H1 (cell line): Measurements from ENCODE around the gene SLC38A7. TPM values are rescaled to one million over a fixed set of nuclear protein-coding genes. Genes with fewer than 3 reads are reported as not detected.

ENCODE experiments used
- BCL11A ChIP-seq, 2 experiments: IDR thresholded peaks; one replicate each; pipeline ENCODE4 v1.6.1; 2011; ENCODE audit warnings: low read depth in 2 of 2, low read length in 2 of 2, mild to moderate bottlenecking in 2 of 2
- BRCA1 ChIP-seq: IDR thresholded peaks from 2 replicates; pipeline ENCODE4 v1.6.1; 2012; ENCODE audit warnings: low read depth, low read length, improper control_type of control experiment
- CBX5 ChIP-seq: fragments of 300-800, 300-1000 bp; sonication (generic); IDR thresholded peaks from 2 replicates; pipeline ENCODE4 v1.7.1; 2016; ENCODE audit warnings: antibody characterized with exemption, low read length, low read depth
- CREB1 ChIP-seq: IDR thresholded peaks from 2 replicates; pipeline ENCODE4 v1.6.1; 2012; ENCODE audit warnings: inconsistent platforms
- EP300 ChIP-seq, 2 experiments: IDR thresholded peaks; 1 replicate in 1 of 2; 2 replicates in 1 of 2; pipeline ENCODE4 v1.6.1; 2011 to 2012; ENCODE audit warnings: low read depth in 2 of 2, low read length in 2 of 2, mild to moderate bottlenecking in 2 of 2, borderline replicate concordance in 1 of 2, inconsistent platforms in 1 of 2, moderate library complexity in 1 of 2
- GABPA ChIP-seq: IDR thresholded peaks from 2 replicates; pipeline ENCODE4 v1.6.1; 2011; ENCODE audit warnings: mild to moderate bottlenecking, low read length, moderate library complexity, borderline replicate concordance; ENCODE audit not compliant: insufficient read depth
- NRF1 ChIP-seq: IDR thresholded peaks from 2 replicates; pipeline ENCODE4 v1.6.1; 2011; ENCODE audit warnings: mild to moderate bottlenecking, low read depth, low read length, improper control_type of control experiment
- POLR2A ChIP-seq, 2 experiments: IDR thresholded peaks; 1 replicate in 1 of 2; 2 replicates in 1 of 2; pipeline ENCODE4 v1.6.1; 2011; ENCODE audit warnings: low read depth in 2 of 2, low read length in 2 of 2, mild to moderate bottlenecking in 2 of 2; ENCODE audit errors: control extremely low read depth in 1 of 2
- TBP ChIP-seq: IDR thresholded peaks from 2 replicates; pipeline ENCODE4 v1.6.1; 2011; ENCODE audit warnings: low read depth, low read length, improper control_type of control experiment
- TCF12 ChIP-seq: IDR thresholded peaks from 2 replicates; pipeline ENCODE4 v1.6.1; 2011; ENCODE audit warnings: low read depth, mild to moderate bottlenecking, low read length
- polyA plus RNA-seq, 7 experiments: library from polyadenylated mRNA; depleted of rRNA in 3 of 7; stranded (reverse) in 5 of 7; unstranded in 2 of 7; fragments of >200 nt in 5 of 7; fragments of 200-250 nt in 2 of 7; gene quantifications; 1 replicate in 5 of 7; 2 replicates in 1 of 7; 4 replicates in 1 of 7; pipeline versions ENCODE4 v1.2.1 to v1.2.3, GENCODE V29; 2011 to 2013; ENCODE audit warnings: missing spikeins in 2 of 7, mixed read lengths in 2 of 7
- total RNA-seq: library from RNA; stranded (reverse); fragmentation: NEBNext Ultra II Directional; extraction: Animal tissue kit (Norgen Biotek cat#: 25700); gene quantifications from 2 replicates; pipeline ENCODE4 v1.2.1, GENCODE V29; 2021
- TF ChIP-seq, protein P1 (sequence below): fragments of 300-600 bp; sonication (generic); IDR thresholded peaks from 2 replicates; pipeline ENCODE4 v1.7.1; 2012; ENCODE audit warnings: low read length, moderate library complexity, mild to moderate bottlenecking, inconsistent platforms; ENCODE audit not compliant: insufficient replicate concordance

The SLC38A7 gene
- total and polyA plus RNA-seq, 2 of the 8 experiments (the other 6 are each of a cell fraction or from before 2014, with no cell fraction given) = 26.7 to 28.0 TPM

DNA sequence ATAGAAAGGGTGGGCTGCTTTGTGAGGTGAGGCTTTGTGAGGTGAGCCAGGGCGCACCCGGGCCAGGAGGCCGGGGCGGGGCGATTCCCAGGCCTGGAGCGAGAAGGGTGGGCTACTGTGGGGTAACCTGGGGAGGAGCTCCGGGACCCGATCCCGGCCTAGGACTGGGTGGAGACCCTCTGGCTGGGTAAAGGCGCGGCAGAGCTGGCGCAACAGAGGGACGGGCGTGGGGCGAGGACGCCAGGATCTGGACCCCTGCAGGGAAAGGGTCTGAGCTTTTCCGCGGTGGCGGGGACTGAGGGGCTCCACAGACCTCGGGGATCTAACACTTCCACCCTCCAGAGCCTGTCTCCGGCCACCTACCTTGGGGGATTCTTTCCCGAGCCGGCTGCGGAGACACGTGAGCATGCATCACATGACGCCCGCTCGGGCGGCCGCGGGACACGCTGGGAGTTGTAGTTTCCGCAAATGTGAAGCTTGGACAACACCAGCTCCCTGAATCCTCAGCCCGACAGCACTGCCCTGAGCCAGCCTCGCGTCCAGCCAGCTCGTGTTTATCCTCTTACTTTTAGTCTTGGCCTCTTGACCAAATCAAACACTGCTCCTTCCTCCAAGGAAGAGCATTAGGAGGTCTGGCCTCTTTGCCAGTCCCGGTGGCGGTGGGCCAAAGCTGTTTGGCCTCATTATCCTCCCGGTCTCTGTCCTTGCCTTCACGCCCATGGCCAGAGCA, at the start of gene SLC38A7 (continued):
- TF ChIP-seq, protein P1, sequence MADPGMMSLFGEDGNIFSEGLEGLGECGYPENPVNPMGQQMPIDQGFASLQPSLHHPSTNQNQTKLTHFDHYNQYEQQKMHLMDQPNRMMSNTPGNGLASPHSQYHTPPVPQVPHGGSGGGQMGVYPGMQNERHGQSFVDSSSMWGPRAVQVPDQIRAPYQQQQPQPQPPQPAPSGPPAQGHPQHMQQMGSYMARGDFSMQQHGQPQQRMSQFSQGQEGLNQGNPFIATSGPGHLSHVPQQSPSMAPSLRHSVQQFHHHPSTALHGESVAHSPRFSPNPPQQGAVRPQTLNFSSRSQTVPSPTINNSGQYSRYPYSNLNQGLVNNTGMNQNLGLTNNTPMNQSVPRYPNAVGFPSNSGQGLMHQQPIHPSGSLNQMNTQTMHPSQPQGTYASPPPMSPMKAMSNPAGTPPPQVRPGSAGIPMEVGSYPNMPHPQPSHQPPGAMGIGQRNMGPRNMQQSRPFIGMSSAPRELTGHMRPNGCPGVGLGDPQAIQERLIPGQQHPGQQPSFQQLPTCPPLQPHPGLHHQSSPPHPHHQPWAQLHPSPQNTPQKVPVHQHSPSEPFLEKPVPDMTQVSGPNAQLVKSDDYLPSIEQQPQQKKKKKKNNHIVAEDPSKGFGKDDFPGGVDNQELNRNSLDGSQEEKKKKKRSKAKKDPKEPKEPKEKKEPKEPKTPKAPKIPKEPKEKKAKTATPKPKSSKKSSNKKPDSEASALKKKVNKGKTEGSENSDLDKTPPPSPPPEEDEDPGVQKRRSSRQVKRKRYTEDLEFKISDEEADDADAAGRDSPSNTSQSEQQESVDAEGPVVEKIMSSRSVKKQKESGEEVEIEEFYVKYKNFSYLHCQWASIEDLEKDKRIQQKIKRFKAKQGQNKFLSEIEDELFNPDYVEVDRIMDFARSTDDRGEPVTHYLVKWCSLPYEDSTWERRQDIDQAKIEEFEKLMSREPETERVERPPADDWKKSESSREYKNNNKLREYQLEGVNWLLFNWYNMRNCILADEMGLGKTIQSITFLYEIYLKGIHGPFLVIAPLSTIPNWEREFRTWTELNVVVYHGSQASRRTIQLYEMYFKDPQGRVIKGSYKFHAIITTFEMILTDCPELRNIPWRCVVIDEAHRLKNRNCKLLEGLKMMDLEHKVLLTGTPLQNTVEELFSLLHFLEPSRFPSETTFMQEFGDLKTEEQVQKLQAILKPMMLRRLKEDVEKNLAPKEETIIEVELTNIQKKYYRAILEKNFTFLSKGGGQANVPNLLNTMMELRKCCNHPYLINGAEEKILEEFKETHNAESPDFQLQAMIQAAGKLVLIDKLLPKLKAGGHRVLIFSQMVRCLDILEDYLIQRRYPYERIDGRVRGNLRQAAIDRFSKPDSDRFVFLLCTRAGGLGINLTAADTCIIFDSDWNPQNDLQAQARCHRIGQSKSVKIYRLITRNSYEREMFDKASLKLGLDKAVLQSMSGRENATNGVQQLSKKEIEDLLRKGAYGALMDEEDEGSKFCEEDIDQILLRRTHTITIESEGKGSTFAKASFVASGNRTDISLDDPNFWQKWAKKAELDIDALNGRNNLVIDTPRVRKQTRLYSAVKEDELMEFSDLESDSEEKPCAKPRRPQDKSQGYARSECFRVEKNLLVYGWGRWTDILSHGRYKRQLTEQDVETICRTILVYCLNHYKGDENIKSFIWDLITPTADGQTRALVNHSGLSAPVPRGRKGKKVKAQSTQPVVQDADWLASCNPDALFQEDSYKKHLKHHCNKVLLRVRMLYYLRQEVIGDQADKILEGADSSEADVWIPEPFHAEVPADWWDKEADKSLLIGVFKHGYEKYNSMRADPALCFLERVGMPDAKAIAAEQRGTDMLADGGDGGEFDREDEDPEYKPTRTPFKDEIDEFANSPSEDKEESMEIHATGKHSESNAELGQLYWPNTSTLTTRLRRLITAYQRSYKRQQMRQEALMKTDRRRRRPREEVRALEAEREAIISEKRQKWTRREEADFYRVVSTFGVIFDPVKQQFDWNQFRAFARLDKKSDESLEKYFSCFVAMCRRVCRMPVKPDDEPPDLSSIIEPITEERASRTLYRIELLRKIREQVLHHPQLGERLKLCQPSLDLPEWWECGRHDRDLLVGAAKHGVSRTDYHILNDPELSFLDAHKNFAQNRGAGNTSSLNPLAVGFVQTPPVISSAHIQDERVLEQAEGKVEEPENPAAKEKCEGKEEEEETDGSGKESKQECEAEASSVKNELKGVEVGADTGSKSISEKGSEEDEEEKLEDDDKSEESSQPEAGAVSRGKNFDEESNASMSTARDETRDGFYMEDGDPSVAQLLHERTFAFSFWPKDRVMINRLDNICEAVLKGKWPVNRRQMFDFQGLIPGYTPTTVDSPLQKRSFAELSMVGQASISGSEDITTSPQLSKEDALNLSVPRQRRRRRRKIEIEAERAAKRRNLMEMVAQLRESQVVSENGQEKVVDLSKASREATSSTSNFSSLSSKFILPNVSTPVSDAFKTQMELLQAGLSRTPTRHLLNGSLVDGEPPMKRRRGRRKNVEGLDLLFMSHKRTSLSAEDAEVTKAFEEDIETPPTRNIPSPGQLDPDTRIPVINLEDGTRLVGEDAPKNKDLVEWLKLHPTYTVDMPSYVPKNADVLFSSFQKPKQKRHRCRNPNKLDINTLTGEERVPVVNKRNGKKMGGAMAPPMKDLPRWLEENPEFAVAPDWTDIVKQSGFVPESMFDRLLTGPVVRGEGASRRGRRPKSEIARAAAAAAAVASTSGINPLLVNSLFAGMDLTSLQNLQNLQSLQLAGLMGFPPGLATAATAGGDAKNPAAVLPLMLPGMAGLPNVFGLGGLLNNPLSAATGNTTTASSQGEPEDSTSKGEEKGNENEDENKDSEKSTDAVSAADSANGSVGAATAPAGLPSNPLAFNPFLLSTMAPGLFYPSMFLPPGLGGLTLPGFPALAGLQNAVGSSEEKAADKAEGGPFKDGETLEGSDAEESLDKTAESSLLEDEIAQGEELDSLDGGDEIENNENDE = no peak
- TF ChIP-seq GABPA (no peak), CBX5 (no peak), BCL11A (IDR thresholded peaks at IDR 0.05; ENCODE audit: low read depth in 2 of 2, low read length in 2 of 2) (no peak), TBP (peak; percentile 79), CREB1 (peak; percentile 76), POLR2A (IDR thresholded peaks at IDR 0.05; ENCODE audit: control extremely low read depth in 1 of 2, low read depth in 2 of 2, low read length in 2 of 2) (peak; percentile 39 to 93), BRCA1 (no peak), TCF12 (0 out of 2 replicates have a peak, but pooled peaks have one; percentile 72), EP300 (IDR thresholded peaks at IDR 0.05; ENCODE audit: borderline replicate concordance in 1 of 2, low read depth in 2 of 2, low read length in 2 of 2) (0 out of 3 replicates have a peak, but pooled peaks of 1 of the 2 experiments have one; percentile 34), NRF1 (no peak)
